Activated naive CD8-positive, alpha-beta T cell treated with anti-CD3 and anti-CD28 coated beads, Interleukin-2, amount 10 ng/mL, durations not matched to agents 7 days and 5 days (primary cell): ENCODE measurements around the gene CBARP. TPM values are rescaled to one million over a fixed set of nuclear protein-coding genes. Genes with fewer than 3 reads are reported as not detected.

Experiments used
- ATAC-seq: fragments of 150-1000 bp; cut with Tn5 transposase; one replicate; pipeline ENCODE4 v1.10.0; 2021; ENCODE audit warnings: low read depth, moderate library complexity
- POLR2A ChIA-PET: fragments of 350-600 bp; sonication (Branson Sonifier 250); formaldehyde crosslinking; loops from one replicate; lab custom pipeline; 2021; ENCODE audit warnings: antibody characterized with exemption; lab: Charles Lee
- DNase-seq: peaks from one replicate; pipeline ENCODE4 v3.0.0; 2021
- H3K27ac Mint-ChIP-seq: one replicate; pipeline ENCODE4 v1.8.0; 2022; ENCODE audit warnings: mild to moderate bottlenecking, mixed read lengths
- H3K27me3 Mint-ChIP-seq: one replicate; pipeline ENCODE4 v1.8.0; 2022; ENCODE audit warnings: mild to moderate bottlenecking, moderate library complexity, mixed read lengths
- H3K36me3 Mint-ChIP-seq: one replicate; pipeline ENCODE4 v1.8.0; 2021; ENCODE audit warnings: mild to moderate bottlenecking, mixed read lengths
- H3K4me1 Mint-ChIP-seq: one replicate; pipeline ENCODE4 v1.8.0; 2021; ENCODE audit warnings: mixed read lengths
- H3K4me3 Mint-ChIP-seq: one replicate; pipeline ENCODE4 v1.8.0; 2022; ENCODE audit warnings: mild to moderate bottlenecking, moderate library complexity, mixed read lengths
- H3K9me3 Mint-ChIP-seq: one replicate; pipeline ENCODE4 v1.8.0; 2021; ENCODE audit warnings: mixed read lengths
- total RNA-seq, 2 experiments: library from RNA; stranded (reverse); gene quantifications; one replicate each; pipeline ENCODE4 v1.2.3, GENCODE V29; 2021

CBARP gene
- total RNA-seq, 2 experiments from 2014 or later = 0.14 to 0.17 TPM

DNA sequence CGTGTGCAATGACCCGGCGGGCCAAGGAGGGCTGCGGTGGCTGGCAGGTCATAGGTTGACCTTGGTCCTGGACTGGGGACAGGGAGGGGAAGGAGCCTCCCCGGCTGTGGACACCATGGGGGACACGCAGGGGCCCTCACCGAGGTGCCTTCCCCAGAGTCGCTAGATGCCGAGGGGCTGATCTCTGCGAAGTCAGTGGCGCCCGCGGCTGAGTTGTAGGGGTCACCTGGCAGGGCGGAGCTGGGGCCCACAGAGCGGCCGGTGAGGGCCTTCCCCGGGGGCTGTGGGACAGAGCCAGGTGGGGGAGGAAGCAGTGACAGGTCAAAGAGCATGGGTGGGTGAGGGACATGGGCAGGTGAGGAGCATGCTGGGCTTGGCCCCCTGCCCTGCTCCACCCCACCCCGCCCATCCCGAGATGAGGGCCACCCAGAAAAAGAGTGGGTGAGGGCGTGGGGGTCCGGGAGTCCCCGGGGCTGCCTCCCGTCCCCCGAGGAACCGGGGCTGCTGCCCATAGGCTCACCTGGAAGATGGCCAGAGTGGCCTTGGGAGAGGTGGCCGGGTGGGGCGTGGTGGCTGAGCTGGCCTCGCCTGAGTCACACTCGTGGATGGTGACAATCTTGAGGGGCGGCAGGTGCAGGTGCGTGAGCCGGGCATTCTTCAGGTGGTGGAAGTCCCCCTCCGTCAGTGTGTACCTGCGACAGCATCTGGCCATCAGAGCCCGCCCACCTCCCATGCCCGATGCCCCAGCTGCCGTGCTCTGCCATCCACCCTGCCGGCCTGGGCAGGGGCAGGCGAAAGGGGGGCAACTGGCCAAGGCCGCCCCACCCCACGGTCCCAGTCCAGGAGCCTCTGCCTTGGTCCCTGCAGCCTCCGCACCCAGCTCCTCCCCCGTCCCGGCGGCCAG lies 3.5 kb downstream of the CBARP start:
- no peaks in the 10 kb centered on the region for H3K36me3 Mint-ChIP-seq
- H3K4me3 Mint-ChIP-seq = no peak overlapping the region
- H3K27me3 Mint-ChIP-seq = peaks cover 16% of the 10 kb centered on the region
- H3K9me3 Mint-ChIP-seq = no peaks in the 10 kb centered on the region
- no peak for ATAC-seq
- POLR2A ChIA-PET = no interaction called here
- no peak for DNase-seq
- H3K27ac Mint-ChIP-seq = no peak overlapping the region
- peaks cover 7% of the 10 kb centered on the region for H3K4me1 Mint-ChIP-seq

DNA sequence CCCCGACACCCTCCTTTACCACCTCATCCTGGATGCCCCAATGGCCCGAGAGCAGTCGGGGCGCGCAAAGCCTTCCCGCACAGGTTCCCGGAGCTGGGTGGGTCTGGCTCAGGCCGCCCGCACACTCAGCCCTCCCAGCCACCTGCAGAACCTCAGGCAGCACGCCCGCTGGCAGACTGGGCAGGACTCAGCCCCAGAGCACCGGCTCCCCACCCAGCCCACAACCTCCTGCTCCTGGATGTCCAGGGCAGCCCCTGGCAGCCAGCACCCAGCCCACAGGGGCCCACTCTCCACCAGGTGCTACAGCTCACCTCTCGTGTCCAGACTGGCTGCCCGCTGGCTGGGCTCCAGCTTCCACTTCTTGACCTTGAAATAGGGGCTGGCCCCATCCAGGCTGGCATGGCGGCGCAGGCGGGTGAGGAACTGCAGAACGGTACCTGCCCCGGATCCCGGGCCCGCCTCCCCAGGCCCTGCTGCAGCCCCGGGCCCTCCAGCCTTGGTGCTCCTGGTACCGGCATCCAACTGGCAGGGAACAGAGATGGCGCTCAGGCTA lies 4.6 kb downstream of the CBARP start:
- DNase-seq (no peak), ATAC-seq (no peak)
- no peak overlapping the region for H3K27ac Mint-ChIP-seq
- no peaks in the 10 kb centered on the region for H3K4me1 Mint-ChIP-seq
- POLR2A ChIA-PET = no interaction called here
- H3K4me3 Mint-ChIP-seq = no peak overlapping the region
- peaks cover 5% of the 10 kb centered on the region for H3K27me3 Mint-ChIP-seq
- H3K36me3 Mint-ChIP-seq = peaks cover under 1% of the 10 kb centered on the region
- H3K9me3 Mint-ChIP-seq = no peaks in the 10 kb centered on the region

- H3K9me3 Mint-ChIP-seq = no peaks in the 10 kb centered on the region
- H3K27me3 Mint-ChIP-seq = peaks cover 4% of the 10 kb centered on the region
- no peak overlapping the region for H3K4me3 Mint-ChIP-seq
- no peak overlapping the region for H3K27ac Mint-ChIP-seq
- no peaks in the 10 kb centered on the region for H3K4me1 Mint-ChIP-seq
- POLR2A ChIA-PET = interaction anchor here (0.6 kb wide), 1 partner anchor 56 kb away, joined by 3 read pairs; no protein-coding TSS in a partner anchor
- no peak for DNase-seq
- ATAC-seq = no peak
- peaks cover 2% of the 10 kb centered on the region for H3K36me3 Mint-ChIP-seq
Measured at GRCh38 chr19:1232652-1233072, 5.1 kb downstream of the CBARP start.

- H3K27ac Mint-ChIP-seq = no peak overlapping the region
- ATAC-seq = no peak
- H3K27me3 Mint-ChIP-seq = peaks cover 4% of the 10 kb centered on the region
- H3K4me3 Mint-ChIP-seq = no peak overlapping the region
- POLR2A ChIA-PET = interaction anchor here (0.6 kb wide), 1 partner anchor 55 kb away, joined by 3 read pairs; no protein-coding TSS in a partner anchor
- H3K4me1 Mint-ChIP-seq = no peaks in the 10 kb centered on the region
- H3K36me3 Mint-ChIP-seq = peaks cover 2% of the 10 kb centered on the region
- no peak for DNase-seq
- no peaks in the 10 kb centered on the region for H3K9me3 Mint-ChIP-seq
Measured at GRCh38 chr19:1231729-1232637, 5.8 kb downstream of the CBARP start.

GRCh38 chr19:1230783-1231489 lies 6.9 kb downstream of the CBARP start:
- no peaks in the 10 kb centered on the region for H3K9me3 Mint-ChIP-seq
- POLR2A ChIA-PET = no interaction called here
- H3K36me3 Mint-ChIP-seq = peaks cover 2% of the 10 kb centered on the region
- no peak overlapping the region for H3K27ac Mint-ChIP-seq
- no peak for ATAC-seq
- H3K27me3 Mint-ChIP-seq = peaks cover 1% of the 10 kb centered on the region
- DNase-seq = no peak
- no peak overlapping the region for H3K4me3 Mint-ChIP-seq
- H3K4me1 Mint-ChIP-seq = no peaks in the 10 kb centered on the region

DNA sequence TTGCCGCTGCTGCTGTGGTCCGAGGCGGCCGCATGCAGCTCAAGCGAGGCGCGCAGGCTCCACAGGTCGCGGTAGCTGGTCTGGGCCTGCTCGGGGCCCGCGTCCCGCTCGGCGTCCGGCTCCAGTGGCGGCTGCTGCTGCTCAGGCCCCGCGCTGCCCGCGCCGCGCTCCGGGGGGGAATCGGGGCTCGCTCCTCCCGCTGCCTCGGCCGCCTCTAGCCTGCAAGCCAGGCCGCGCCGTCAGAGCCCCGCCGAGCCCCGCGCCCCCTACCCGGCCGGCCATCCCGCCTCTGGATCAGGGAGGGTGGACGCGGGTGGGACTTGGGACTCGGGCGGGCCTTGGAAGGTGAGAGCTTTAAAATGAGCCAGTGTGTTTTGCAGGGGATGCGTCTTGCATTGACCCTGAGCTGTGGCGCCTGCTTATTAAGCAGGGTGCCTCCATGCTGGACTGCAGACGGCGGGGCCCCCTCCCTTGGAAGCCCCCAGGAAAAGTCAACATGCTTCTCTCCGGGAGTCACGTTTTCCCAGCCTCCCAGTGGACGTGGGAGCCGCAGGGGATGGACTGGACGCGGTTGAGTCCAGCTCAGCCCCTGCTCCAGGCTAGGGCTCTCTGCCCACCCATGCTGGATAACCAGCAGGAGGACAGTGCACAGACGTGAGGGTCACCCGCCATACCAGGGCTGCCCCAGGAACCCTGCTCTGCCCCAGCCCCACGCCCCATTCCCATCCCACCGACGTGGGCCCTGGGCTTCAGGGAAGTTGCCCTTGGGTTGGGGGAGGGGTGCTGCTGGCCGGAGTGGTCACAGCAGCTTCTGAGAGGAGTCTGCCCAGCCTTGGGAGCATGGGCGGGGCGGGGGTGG lies 7.7 kb downstream of the CBARP start:
- no peak for DNase-seq
- no peak overlapping the region for H3K4me3 Mint-ChIP-seq
- H3K9me3 Mint-ChIP-seq = no peaks in the 10 kb centered on the region
- H3K36me3 Mint-ChIP-seq = peaks cover 2% of the 10 kb centered on the region
- no peak overlapping the region for H3K27ac Mint-ChIP-seq
- no peak for ATAC-seq
- no peaks in the 10 kb centered on the region for H3K4me1 Mint-ChIP-seq
- POLR2A ChIA-PET = no interaction called here
- H3K27me3 Mint-ChIP-seq = no peaks in the 10 kb centered on the region

DNA sequence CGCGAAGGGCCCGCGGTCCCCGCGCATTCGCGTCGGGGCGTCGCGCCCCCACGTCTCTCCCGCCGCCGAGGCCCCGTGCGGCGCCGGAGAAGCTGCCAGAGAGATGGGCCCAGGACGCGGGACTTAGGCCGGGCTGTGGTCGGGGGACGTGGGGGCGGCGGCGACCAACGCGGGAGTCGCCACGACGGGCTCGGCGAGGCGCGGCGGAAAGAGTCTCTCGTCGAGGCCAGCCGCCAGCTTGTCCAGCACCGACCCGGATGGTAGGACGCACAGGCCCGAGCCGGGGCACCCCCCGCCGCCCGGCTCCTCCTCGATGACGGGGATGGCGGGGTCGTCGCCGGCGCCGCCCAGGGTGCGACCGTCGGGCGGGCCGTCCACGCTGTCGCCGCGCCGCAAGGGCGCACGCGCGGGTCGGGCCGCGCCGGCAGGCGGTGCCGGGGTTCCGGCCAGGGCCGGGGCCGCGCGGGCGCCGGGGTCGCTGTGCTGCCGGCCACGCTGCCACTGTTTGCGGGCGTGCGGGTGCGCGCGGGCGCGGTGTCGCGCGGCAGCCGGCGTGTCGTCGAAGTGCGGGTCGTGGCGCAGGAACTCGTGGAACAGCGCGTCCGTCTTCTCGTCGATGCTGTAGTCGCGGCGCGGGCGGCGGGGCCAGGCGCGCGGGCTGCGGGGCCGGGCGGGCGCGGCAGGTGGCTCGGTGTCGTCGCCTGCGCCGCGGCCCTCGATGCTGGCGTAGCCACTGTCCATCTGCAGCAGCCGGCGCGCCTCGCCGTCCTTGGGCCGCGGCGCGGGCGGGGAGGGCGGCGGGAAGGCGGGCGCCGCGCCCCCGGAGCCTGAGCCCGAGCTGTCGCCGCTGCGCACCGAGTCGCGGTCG lies 8.5 kb downstream of the CBARP start:
- Mint-ChIP-seq H3K4me3 (no peak overlapping the region), H3K36me3 (peaks cover 2% of the 10 kb centered on the region), H3K27me3 (no peaks in the 10 kb centered on the region), H3K4me1 (no peaks in the 10 kb centered on the region), H3K27ac (no peak overlapping the region), H3K9me3 (no peaks in the 10 kb centered on the region)
- ATAC-seq (no peak), DNase-seq (no peak)
- POLR2A ChIA-PET = no interaction called here

GRCh38 chr19:1228161-1228957 lies 9.4 kb downstream of the CBARP start:
- Mint-ChIP-seq H3K27ac (no peak overlapping the region), H3K36me3 (peaks cover 2% of the 10 kb centered on the region), H3K27me3 (no peaks in the 10 kb centered on the region), H3K4me1 (no peaks in the 10 kb centered on the region), H3K4me3 (no peak overlapping the region), H3K9me3 (no peaks in the 10 kb centered on the region)
- DNase-seq (no peak), ATAC-seq (no peak)
- POLR2A ChIA-PET = interaction anchor here (0.6 kb wide), 1 partner anchor 124 kb away, joined by 3 read pairs; no protein-coding TSS in a partner anchor

GRCh38 chr19:1227304-1228054 lies 10.3 kb downstream of the CBARP start:
- no peak for ATAC-seq
- Mint-ChIP-seq H3K4me1 (no peaks in the 10 kb centered on the region), H3K27me3 (no peaks in the 10 kb centered on the region), H3K36me3 (peaks cover 2% of the 10 kb centered on the region), H3K4me3 (no peak overlapping the region), H3K9me3 (no peaks in the 10 kb centered on the region), H3K27ac (no peak overlapping the region)
- DNase-seq = no peak
- POLR2A ChIA-PET = interaction anchor here (0.6 kb wide), 1 partner anchor 123 kb away, joined by 3 read pairs; no protein-coding TSS in a partner anchor

GRCh38 chr19:1226522-1227303 lies 11.1 kb downstream of the CBARP start:
- H3K4me1 Mint-ChIP-seq = no peaks in the 10 kb centered on the region
- ATAC-seq (no peak), DNase-seq (no peak)
- peaks cover 2% of the 10 kb centered on the region for H3K36me3 Mint-ChIP-seq
- no peak overlapping the region for H3K27ac Mint-ChIP-seq
- H3K9me3 Mint-ChIP-seq = no peaks in the 10 kb centered on the region
- no peak overlapping the region for H3K4me3 Mint-ChIP-seq
- no peaks in the 10 kb centered on the region for H3K27me3 Mint-ChIP-seq
- POLR2A ChIA-PET = no interaction called here
